Measurements from ENCODE around the gene EMD. TPM values are rescaled to one million over a fixed set of nuclear protein-coding genes. Genes with fewer than 3 reads are reported as not detected.

The EMD gene
- total RNA-seq, 2 donors from 2014 or later: 41.5 to 47.0 TPM

- H3K27ac ChIP-seq: peak overlapping the region; percentile 11 to 13
- no peaks in the 10 kb centered on the region for H3K9me3 ChIP-seq
- H3K27me3 ChIP-seq: no peaks in the 10 kb centered on the region
- no peaks in the 10 kb centered on the region for H3K4me1 ChIP-seq
- peaks cover 71% of the 10 kb centered on the region for H3K36me3 ChIP-seq
- no peak for TF ChIP-seq CTCF (IDR thresholded peaks at IDR 0.05)
- no peak for DNase-seq (ENCODE audit: low spot score)
- no peak overlapping the region for H3K4me3 ChIP-seq
Observed at GRCh38 chrX:154351183-154352011, 27.7 kb upstream of the EMD start.

GRCh38 chrX:154352012-154352401, 27.1 kb upstream of the EMD start:
- no peak for DNase-seq (ENCODE audit: low spot score)
- Histone ChIP-seq H3K27ac (peak overlapping the region in 1 of 2 donors; percentile 13), H3K36me3 (peaks cover 76% of the 10 kb centered on the region), H3K9me3 (no peaks in the 10 kb centered on the region), H3K4me3 (no peak overlapping the region), H3K27me3 (no peaks in the 10 kb centered on the region), H3K4me1 (no peaks in the 10 kb centered on the region)
- TF ChIP-seq CTCF (IDR thresholded peaks at IDR 0.05): no peak

- DNase-seq (ENCODE audit: low spot score): no peak
- H3K4me3 ChIP-seq: no peak overlapping the region
- no peaks in the 10 kb centered on the region for H3K27me3 ChIP-seq
- H3K4me1 ChIP-seq: no peaks in the 10 kb centered on the region
- TF ChIP-seq CTCF (IDR thresholded peaks at IDR 0.05): no peak
- H3K9me3 ChIP-seq: no peaks in the 10 kb centered on the region
- H3K27ac ChIP-seq: no peak overlapping the region
- peaks cover 81% of the 10 kb centered on the region for H3K36me3 ChIP-seq
Observed at GRCh38 chrX:154352466-154352865, 26.6 kb upstream of the EMD start.

GRCh38 chrX:154353172-154353843, 25.8 kb upstream of the EMD start:
- no peaks in the 10 kb centered on the region for H3K27me3 ChIP-seq
- no peak overlapping the region for H3K4me3 ChIP-seq
- peaks cover 89% of the 10 kb centered on the region for H3K36me3 ChIP-seq
- no peaks in the 10 kb centered on the region for H3K9me3 ChIP-seq
- DNase-seq (ENCODE audit: low spot score): no peak
- H3K4me1 ChIP-seq: no peaks in the 10 kb centered on the region
- no peak for TF ChIP-seq CTCF (IDR thresholded peaks at IDR 0.05)
- H3K27ac ChIP-seq: no peak overlapping the region

- H3K27ac ChIP-seq: no peak overlapping the region
- no peak for DNase-seq (ENCODE audit: low spot score)
Observed at GRCh38 chrX:154354013-154354412, 25.1 kb upstream of the EMD start.

More at GRCh38 chrX:154354013-154354412, 25.1 kb upstream of the EMD start:
- peaks cover 90% of the 10 kb centered on the region for H3K36me3 ChIP-seq
- no peaks in the 10 kb centered on the region for H3K27me3 ChIP-seq
- H3K4me3 ChIP-seq: no peak overlapping the region
- peaks cover 0 to 6% of the 10 kb centered on the region in 2 donors for H3K4me1 ChIP-seq
- no peaks in the 10 kb centered on the region for H3K9me3 ChIP-seq
- TF ChIP-seq CTCF (IDR thresholded peaks at IDR 0.05): no peak
